AG10803 (cell line): ENCODE measurements around the gene CD79B.

Experiments used
- DNase-seq: peaks from one replicate; pipeline ENCODE4 v3.0.0; 2010; ENCODE audit warnings: low read depth
- H3K4me3 ChIP-seq: 2 replicates; pipeline ENCODE4 v1.5.1; 2011; ENCODE audit warnings: mild to moderate bottlenecking, low read length, control low read depth
- TF ChIP-seq, protein P1 (sequence below): conservative IDR thresholded peaks from 2 replicates; pipeline ENCODE4 v1.5.1; 2011; ENCODE audit warnings: mild to moderate bottlenecking, low read length, control low read depth, inconsistent platforms

CD79B gene

DNA sequence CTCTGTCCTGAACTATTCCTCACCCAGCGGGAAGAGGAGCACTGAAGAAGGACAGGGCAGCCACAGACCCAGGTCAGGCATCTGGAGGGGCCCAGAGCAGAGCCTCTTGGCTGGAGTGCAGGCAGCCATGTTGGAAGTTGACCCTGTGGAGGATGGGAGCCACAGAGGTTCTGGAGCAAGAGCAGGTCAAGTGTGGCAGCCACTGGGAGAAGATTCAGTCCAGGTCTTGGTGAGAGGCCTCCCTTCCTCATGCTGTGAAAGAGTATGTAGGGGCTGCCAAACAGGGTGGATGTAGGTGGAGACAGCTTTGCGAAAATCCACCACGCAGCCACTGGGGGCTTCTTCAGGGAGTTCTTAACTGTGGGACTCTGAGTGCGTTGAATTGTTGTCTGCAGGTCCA lies 590 bp upstream of the CD79B start:
- DNase-seq = no peak
- TF ChIP-seq, protein P1, sequence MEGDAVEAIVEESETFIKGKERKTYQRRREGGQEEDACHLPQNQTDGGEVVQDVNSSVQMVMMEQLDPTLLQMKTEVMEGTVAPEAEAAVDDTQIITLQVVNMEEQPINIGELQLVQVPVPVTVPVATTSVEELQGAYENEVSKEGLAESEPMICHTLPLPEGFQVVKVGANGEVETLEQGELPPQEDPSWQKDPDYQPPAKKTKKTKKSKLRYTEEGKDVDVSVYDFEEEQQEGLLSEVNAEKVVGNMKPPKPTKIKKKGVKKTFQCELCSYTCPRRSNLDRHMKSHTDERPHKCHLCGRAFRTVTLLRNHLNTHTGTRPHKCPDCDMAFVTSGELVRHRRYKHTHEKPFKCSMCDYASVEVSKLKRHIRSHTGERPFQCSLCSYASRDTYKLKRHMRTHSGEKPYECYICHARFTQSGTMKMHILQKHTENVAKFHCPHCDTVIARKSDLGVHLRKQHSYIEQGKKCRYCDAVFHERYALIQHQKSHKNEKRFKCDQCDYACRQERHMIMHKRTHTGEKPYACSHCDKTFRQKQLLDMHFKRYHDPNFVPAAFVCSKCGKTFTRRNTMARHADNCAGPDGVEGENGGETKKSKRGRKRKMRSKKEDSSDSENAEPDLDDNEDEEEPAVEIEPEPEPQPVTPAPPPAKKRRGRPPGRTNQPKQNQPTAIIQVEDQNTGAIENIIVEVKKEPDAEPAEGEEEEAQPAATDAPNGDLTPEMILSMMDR = no peak
- H3K4me3 ChIP-seq = no peak overlapping the region

DNA sequence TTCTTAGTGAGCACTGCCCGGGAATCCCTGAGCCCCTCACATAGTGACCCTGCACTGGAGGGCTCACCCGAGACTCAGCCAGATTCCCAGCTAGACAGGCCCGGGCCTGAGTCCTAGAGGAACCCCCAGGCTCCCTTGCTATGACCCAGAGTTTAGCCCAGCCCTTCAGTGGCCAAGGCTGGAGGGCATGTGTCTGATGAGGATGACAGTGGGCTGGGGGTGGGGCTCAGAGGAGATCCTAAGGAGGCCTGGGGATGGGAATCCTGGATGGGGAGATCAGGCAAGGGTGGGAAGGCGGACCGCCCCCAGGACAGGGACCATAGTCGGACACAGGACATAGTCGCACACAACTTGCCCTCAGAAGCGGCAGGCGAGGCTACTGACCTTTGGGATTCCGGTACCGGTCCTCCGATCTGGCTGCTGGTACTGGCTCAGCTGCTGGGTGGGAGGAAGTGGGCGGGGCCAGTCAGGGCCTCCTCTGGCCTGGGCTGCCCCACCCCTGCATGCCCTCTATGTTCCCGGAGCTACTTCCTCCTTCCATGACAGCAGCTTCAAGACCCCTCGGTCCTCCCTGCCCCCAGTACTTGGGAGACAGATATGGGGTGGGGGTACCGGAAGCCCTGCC lies 1.1 kb downstream of the CD79B start:
- no peak overlapping the region for H3K4me3 ChIP-seq
- TF ChIP-seq, protein P1 = no peak
- no peak for DNase-seq

DNA sequence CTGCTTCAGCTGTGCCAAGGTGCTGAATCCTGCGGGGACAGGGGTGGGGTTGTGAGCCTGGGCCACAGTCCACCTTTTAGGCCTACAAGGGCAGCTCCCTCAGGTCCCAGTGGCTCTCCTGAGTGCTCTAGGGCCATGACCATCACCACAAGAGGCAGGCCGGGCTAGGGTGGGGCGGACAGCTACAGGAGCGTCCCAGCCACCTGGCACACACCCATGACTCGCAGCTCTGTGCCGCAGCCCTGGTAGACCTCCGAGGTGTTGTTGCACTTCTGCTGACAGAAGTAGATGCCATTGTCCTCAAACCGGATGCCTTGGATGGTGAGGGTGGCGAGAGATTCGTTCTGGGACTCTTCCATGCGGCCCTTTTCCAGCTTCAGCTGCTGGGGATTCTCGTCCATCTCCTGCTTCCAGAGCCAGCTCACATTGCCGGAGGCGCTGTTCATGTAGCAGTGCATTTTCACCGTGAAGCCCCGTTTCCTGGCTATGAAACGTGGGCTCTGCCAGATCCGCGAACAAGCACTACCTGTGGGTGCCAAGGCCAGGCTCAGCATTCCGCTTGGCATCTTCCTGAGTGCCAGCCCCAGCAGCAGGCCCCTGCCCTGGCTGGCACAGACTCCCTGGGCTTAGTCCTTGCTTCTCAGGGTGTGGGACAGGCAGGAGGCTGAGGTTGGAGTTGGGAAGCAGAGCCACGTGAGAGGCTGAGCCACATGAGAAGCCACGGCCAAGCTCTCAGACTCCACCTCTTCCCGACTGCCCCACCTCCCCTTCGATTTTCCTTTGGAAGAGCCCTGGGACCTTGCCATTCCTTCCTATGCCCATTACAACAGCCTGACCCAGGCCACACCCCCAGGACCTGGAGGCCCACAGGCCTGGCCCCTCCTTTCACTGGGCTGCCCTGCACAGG lies 2.0 kb downstream of the CD79B start:
- TF ChIP-seq, protein P1 = no peak

DNA sequence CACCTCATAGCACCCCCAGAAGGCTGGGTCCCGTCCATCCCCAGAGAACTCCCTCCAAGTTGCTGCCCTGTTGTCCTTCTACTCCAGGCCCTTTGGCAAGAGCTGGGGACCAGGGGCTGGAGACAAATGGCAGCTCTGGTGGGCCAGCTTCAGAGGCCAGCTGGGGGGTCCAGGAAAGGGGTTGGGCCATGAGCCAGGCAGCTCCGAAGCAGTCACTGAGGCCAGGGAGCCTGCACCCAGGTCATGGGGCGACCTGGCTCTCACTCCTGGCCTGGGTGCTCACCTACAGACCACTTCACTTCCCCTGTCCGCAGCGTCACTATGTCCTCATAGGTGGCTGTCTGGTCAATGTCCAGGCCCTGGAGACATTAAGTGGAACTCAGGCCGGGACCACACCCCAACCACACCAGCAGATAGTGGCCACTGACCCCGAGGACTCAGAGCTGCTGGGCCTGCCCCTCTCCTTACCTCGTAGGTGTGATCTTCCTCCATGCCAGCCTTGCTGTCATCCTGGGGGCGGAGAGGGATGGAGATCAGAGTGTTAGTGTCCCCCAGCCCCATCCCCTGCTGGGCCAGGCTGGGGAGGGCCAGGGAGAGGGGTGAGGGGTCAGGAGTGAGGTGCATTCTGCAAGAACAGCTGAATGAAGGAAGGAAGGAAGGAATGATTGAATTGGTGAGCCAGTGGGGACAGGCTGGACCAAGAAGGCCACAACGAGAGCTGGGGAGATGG lies 3.0 kb downstream of the CD79B start:
- TF ChIP-seq, protein P1 = no peak
- DNase-seq = no peak
- H3K4me3 ChIP-seq = no peak overlapping the region

More for the DNA sequence above, 2.0 kb downstream of the CD79B start:
- DNase-seq = no peak
- no peak overlapping the region for H3K4me3 ChIP-seq

DNA sequence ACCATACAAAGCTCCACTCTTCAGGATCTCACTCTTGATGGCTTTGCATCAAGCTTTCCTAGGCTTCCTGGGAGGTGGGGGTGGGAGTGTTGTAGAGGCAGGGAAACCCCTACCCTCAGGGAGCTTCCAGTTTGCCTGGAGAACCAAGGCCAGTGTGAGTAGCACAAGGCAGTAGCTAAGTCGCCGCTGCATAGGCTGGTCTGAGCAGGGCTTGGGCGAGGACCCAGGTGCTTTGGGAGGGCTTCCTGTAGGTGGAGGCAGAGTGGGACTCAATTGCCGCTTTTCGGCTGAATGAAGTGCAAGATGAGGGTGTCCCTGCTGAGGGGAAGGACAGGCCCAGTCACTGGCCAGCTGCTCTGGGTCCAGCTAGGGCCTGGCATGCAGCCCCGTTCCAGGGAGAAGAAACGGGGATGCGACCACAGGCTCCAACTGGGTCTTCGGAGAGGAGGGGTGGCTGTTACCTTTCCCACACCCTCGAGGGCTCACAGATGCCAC lies 3.9 kb downstream of the CD79B start:
- no peak for DNase-seq
- no peak overlapping the region for H3K4me3 ChIP-seq
- TF ChIP-seq, protein P1 = no peak

DNA sequence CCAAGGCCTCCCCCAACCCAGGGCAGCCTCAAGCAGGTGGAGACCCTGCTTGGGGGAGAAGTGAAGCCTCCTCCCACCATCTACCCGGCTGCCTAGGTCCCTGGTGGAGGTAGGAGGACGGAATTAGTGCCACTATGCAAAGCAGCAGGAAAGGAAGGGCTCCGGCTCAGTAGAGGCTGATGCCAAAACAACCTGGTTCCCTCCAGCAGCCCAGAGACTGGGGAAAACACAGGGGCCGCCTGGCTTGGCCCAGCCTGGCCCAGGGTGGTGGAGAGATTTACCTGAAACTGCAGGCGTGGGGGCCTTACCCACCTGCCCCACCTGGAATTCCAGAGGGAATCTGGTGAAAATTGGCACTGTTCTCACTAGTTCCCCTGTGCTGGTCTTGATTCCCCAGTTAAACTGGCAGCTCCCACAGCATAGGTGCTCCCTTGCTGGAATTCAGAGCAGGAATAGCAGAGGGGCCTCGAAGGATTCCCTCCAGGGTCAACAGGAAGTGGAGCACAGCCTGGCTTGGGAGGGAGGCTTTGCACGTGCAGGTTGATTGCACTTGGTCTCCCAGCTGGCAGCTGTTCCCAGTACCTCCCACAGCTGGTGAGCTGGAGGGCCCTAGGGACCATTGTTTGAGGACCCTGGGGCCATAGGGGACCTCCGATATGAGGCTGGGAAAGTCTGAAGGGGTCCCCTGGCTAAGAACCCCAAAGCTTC lies 4.5 kb downstream of the CD79B start:
- TF ChIP-seq, protein P1 = no peak
- DNase-seq = no peak
- no peak overlapping the region for H3K4me3 ChIP-seq
